K562 treated with DMSO at 1 percent for 12 hours (cell line): Measurements from ENCODE around the gene TOR1AIP1. TPM values are rescaled to one million over a fixed set of nuclear protein-coding genes. Genes with fewer than 3 reads are reported as not detected.

Experiments
- total RNA-seq: library from RNA; unstranded; fragments of 300-600 nt; gene quantifications from 2 replicates; pipeline ENCODE4 v1.2.3, GENCODE V29; 2022; ENCODE audit not compliant: insufficient read depth

TOR1AIP1 gene, protein sequence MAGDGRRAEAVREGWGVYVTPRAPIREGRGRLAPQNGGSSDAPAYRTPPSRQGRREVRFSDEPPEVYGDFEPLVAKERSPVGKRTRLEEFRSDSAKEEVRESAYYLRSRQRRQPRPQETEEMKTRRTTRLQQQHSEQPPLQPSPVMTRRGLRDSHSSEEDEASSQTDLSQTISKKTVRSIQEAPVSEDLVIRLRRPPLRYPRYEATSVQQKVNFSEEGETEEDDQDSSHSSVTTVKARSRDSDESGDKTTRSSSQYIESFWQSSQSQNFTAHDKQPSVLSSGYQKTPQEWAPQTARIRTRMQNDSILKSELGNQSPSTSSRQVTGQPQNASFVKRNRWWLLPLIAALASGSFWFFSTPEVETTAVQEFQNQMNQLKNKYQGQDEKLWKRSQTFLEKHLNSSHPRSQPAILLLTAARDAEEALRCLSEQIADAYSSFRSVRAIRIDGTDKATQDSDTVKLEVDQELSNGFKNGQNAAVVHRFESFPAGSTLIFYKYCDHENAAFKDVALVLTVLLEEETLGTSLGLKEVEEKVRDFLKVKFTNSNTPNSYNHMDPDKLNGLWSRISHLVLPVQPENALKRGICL
- 16.0 and 41.2 TPM in 2 replicates for total RNA-seq

DNA sequence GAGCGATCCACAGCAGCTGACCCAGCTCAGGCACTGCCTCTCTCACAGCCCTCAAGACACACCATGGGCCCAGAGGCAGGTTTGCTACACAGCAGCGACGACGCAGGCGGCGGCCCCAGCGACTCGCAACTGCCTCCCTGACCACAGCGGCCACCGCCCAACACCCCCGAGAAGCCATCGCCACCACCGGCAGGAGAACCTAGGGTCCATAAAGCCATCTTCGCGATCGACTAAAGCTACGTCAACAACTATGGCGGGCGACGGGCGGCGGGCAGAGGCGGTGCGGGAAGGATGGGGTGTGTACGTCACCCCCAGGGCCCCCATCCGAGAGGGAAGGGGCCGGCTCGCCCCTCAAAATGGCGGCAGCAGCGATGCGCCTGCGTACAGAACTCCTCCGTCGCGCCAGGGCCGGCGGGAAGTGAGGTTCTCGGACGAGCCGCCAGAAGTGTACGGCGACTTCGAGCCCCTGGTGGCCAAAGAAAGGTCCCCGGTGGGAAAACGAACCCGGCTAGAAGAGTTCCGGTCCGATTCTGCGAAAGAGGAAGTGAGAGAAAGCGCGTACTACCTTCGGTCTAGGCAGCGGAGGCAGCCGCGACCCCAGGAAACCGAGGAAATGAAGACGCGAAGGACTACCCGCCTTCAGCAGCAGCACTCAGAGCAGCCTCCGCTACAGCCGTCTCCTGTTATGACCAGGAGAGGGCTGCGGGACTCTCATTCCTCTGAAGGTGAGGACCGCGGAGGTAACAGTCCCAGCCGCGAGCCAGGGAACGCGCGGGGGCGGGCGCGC, at the start of gene TOR1AIP1:
Gene TOR1AIP1, plus strand, starts transcription at position 33 of the 787 bp plus-strand sequence. Its CDS starts 218 bp downstream, at position 251.

DNA sequence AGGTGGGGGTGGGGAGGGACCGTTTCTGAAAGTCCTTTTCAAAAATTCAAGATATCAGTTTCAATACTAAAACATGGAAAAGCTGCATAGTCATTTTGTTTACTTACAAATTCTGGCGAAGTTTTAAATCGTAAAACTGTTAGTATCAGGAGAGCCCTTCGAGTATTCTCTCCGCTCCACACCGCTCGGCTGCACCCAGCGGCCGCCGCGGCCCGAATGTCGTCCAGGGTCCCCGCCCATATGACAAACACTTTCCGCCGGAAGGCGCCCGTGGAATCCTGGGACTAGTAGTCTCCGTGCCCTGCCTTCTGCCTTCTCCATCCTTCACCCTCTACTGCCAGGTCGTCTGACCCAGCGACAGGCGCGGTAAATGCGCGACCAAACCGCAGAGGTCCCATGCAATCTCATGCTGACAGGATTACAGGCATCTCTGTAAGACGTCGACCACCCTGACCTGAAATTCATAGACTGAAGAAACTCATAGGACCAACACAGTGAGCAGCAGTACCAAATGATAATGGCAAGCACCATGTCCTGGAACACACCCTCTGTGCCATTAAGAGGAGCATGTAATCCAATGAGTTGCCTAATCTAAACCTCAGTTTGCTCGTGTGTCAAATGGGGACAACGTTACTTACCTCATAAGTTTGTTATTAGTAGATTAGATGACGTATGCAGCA, 4.4 kb upstream of the TOR1AIP1 start, which contains the start of gene TOR1AIP2:
Gene TOR1AIP2, minus strand, starts transcription at position 218 of the 680 bp plus-strand sequence. CDS start 25,138 bp downstream, outside the sequence.

DNA sequence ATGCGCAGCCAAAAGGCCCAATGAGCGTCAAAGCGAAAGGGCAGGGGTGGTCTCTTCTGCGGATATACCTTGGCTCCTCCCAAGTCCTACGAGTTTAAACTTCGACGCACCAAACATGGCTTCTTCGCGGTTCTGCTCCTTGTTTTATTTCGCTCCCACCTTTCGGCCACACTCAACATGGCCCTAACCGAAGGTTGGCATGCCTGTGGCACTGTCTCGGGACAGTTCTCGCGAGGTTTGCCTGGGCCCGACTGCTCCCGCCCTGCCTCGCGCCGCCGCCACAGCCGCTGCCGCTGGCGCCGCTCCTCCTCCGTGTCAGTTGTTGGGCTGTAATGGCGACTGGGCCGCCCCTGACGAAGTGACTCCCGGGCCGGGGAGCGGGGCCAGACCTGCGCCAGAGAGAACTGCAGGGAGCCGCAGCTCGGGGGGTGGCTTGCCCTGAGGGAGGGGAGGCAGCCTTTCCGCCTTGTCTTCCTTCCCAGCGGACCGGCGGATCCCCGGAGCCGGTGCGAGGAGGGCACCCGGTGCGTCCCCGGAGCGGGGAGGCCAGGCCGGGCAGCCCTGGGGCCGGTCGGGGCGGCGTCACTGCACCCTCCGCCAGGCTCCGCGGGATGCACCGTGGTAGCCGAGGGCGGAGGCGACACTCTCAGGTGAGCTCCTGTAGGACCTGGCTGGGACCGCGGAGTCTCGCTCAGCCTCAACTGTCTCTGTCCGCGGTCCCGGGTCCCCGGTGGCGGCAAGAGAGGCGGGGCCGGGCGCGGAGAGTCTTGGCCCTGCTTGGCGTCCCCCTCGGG, 72.6 kb downstream of the TOR1AIP1 start, which contains the start of gene CEP350:
Gene CEP350, plus strand, starts transcription at position 318 of the 794 bp plus-strand sequence. CDS start 31,372 bp downstream, outside the sequence.

Other genes starting within 250 kb of the TOR1AIP1 start
- gene FAM163A, start 139.0 kb upstream of the TOR1AIP1 start, total RNA-seq = not detected in 2 replicates
- 8.4 and 22.7 TPM in 2 replicates for gene TOR1AIP2, start 4.5 kb upstream of the TOR1AIP1 start, total RNA-seq
- 5.0 and 35.7 TPM in 2 replicates for gene CEP350, start 72.5 kb downstream of the TOR1AIP1 start, total RNA-seq